Type B pancreatic cell (in vitro differentiated cells): ENCODE measurements around the gene AFP. TPM values are rescaled to one million over a fixed set of nuclear protein-coding genes. Genes with fewer than 3 reads are reported as not detected.

Experiments
- DNase-seq: peaks from one replicate; pipeline ENCODE4 v3.0.0; 2021; ENCODE audit warnings: mixed read lengths; ENCODE audit not compliant: unreplicated experiment; ENCODE audit errors: extremely low spot score
- H3K27ac Mint-ChIP-seq: 2 replicates; pipeline ENCODE4 v1.8.0; 2021; ENCODE audit warnings: mild to moderate bottlenecking, mixed read lengths
- H3K27me3 Mint-ChIP-seq: 2 replicates; pipeline ENCODE4 v1.8.0; 2021; ENCODE audit warnings: mixed read lengths
- H3K36me3 Mint-ChIP-seq: 2 replicates; pipeline ENCODE4 v1.8.0; 2021; ENCODE audit warnings: mixed read lengths
- H3K4me1 Mint-ChIP-seq: one replicate; pipeline ENCODE4 v1.8.0; 2021; ENCODE audit warnings: mixed read lengths; ENCODE audit not compliant: unreplicated experiment
- H3K4me3 Mint-ChIP-seq: 2 replicates; pipeline ENCODE4 v1.8.0; 2021; ENCODE audit warnings: mild to moderate bottlenecking, mixed read lengths
- H3K9me3 Mint-ChIP-seq: 2 replicates; pipeline ENCODE4 v1.8.0; 2021; ENCODE audit warnings: mixed read lengths
- CTCF ChIP-seq: fragments of 200-600 bp; sonication (generic); conservative IDR thresholded peaks from 2 replicates; pipeline ENCODE4 v1.5.0; 2021; ENCODE audit warnings: antibody characterized with exemption, mild to moderate bottlenecking
- total RNA-seq: library from RNA; stranded (reverse); gene quantifications from 2 replicates; pipeline ENCODE4 v1.2.1, GENCODE V29; 2021; ENCODE audit warnings: low replicate concordance

AFP gene
- total RNA-seq, 1 donor from 2014 or later = 67.6 TPM

GRCh38 chr4:73456177-73457022, 20.4 kb downstream of the AFP start:
- peaks cover 2% of the 10 kb centered on the region for H3K27me3 Mint-ChIP-seq
- H3K27ac Mint-ChIP-seq = no peak overlapping the region
- no peak for TF ChIP-seq CTCF
- no peaks in the 10 kb centered on the region for H3K4me1 Mint-ChIP-seq
- no peaks in the 10 kb centered on the region for H3K36me3 Mint-ChIP-seq
- no peak for DNase-seq
- no peak overlapping the region for H3K4me3 Mint-ChIP-seq
- no peaks in the 10 kb centered on the region for H3K9me3 Mint-ChIP-seq

- H3K4me1 Mint-ChIP-seq = no peaks in the 10 kb centered on the region
- H3K27ac Mint-ChIP-seq = no peak overlapping the region
- no peaks in the 10 kb centered on the region for H3K9me3 Mint-ChIP-seq
- no peak for DNase-seq
- no peaks in the 10 kb centered on the region for H3K27me3 Mint-ChIP-seq
- H3K36me3 Mint-ChIP-seq = no peaks in the 10 kb centered on the region
- H3K4me3 Mint-ChIP-seq = no peak overlapping the region
- no peak for TF ChIP-seq CTCF
Observed at GRCh38 chr4:73458184-73459047, 22.4 kb downstream of the AFP start.

GRCh38 chr4:73459048-73459421, 23.0 kb downstream of the AFP start:
- no peak for DNase-seq

GRCh38 chr4:73460913-73461522, 25.0 kb downstream of the AFP start:
- H3K27me3 Mint-ChIP-seq = no peaks in the 10 kb centered on the region
- no peak for TF ChIP-seq CTCF
- no peak overlapping the region for H3K27ac Mint-ChIP-seq
- no peaks in the 10 kb centered on the region for H3K9me3 Mint-ChIP-seq
- no peak for DNase-seq
- H3K4me1 Mint-ChIP-seq = no peaks in the 10 kb centered on the region
- H3K36me3 Mint-ChIP-seq = no peaks in the 10 kb centered on the region
- no peak overlapping the region for H3K4me3 Mint-ChIP-seq

More at GRCh38 chr4:73459048-73459421, 23.0 kb downstream of the AFP start:
- H3K9me3 Mint-ChIP-seq = no peaks in the 10 kb centered on the region
- H3K27ac Mint-ChIP-seq = no peak overlapping the region
- no peaks in the 10 kb centered on the region for H3K4me1 Mint-ChIP-seq
- no peaks in the 10 kb centered on the region for H3K36me3 Mint-ChIP-seq
- TF ChIP-seq CTCF = no peak
- no peaks in the 10 kb centered on the region for H3K27me3 Mint-ChIP-seq
- H3K4me3 Mint-ChIP-seq = no peak overlapping the region

- Mint-ChIP-seq H3K36me3 (no peaks in the 10 kb centered on the region), H3K27ac (no peak overlapping the region), H3K27me3 (no peaks in the 10 kb centered on the region), H3K9me3 (no peaks in the 10 kb centered on the region), H3K4me1 (no peaks in the 10 kb centered on the region), H3K4me3 (no peak overlapping the region)
- DNase-seq = no peak
- TF ChIP-seq CTCF = no peak
Observed at GRCh38 chr4:73468170-73468569, 32.1 kb downstream of the AFP start.
